AG09319 (cell line): ENCODE results near the gene LAMB2.

Experiments
- DNase-seq: peaks from one replicate; pipeline ENCODE4 v3.0.0-alpha.2; 2010; ENCODE audit warnings: low read depth; ENCODE audit errors: extremely low read depth
- TF ChIP-seq, protein P1 (sequence below): IDR thresholded peaks from 2 replicates; pipeline ENCODE4 v1.5.1; 2011; ENCODE audit warnings: low read depth, mild to moderate bottlenecking, inconsistent platforms, low read length, moderate library complexity

LAMB2 gene

GRCh38 chr3:49173116-49173791 is 40.4 kb upstream of the LAMB2 start:
- TF ChIP-seq, protein P1, sequence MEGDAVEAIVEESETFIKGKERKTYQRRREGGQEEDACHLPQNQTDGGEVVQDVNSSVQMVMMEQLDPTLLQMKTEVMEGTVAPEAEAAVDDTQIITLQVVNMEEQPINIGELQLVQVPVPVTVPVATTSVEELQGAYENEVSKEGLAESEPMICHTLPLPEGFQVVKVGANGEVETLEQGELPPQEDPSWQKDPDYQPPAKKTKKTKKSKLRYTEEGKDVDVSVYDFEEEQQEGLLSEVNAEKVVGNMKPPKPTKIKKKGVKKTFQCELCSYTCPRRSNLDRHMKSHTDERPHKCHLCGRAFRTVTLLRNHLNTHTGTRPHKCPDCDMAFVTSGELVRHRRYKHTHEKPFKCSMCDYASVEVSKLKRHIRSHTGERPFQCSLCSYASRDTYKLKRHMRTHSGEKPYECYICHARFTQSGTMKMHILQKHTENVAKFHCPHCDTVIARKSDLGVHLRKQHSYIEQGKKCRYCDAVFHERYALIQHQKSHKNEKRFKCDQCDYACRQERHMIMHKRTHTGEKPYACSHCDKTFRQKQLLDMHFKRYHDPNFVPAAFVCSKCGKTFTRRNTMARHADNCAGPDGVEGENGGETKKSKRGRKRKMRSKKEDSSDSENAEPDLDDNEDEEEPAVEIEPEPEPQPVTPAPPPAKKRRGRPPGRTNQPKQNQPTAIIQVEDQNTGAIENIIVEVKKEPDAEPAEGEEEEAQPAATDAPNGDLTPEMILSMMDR: no peak
- DNase-seq: no peak

GRCh38 chr3:49172551-49173041 is 39.7 kb upstream of the LAMB2 start:
- no peak for DNase-seq
- TF ChIP-seq, protein P1: no peak

- no peak for DNase-seq
- TF ChIP-seq, protein P1: no peak
These were observed 39.1 kb upstream of the LAMB2 start for GRCh38 chr3:49171775-49172500.

- TF ChIP-seq, protein P1: peak; percentile 90
- peak; percentile 62 for DNase-seq
These were observed 38.4 kb upstream of the LAMB2 start, which contains the start of gene KLHDC8B for GRCh38 chr3:49171119-49171774. Gene KLHDC8B, plus strand, starts transcription at chr3:49171598. Its CDS starts 1,172 bp downstream, at chr3:49172770.

DNA sequence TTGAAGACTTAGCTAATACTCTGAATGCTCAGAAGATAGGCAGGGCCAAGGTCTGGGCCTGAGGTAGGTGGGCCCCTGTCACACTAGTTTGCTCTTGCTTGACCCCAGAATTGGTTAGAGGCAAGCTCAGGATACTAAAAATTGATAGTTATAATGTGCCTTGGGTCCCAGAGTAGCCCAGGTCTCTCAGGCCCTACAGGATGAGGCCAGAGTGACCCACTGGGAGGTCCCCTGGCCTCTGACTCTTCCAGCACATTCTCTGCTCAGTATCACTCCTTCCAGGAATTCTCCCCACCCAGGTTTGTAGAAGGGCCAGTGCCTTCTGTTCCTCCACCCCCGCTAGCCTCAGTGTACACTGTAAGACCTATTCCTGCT is 37.9 kb upstream of the LAMB2 start:
- no peak for DNase-seq
- TF ChIP-seq, protein P1: no peak

- TF ChIP-seq, protein P1: no peak
- DNase-seq: no peak
These were observed 34.1 kb upstream of the LAMB2 start for GRCh38 chr3:49166752-49167556.
